Ishikawa (cell line): Measurements from ENCODE around the gene BUD23.

Experiments
- CEBPB ChIP-seq: IDR thresholded peaks from 2 replicates; pipeline ENCODE4 v1.6.1; 2012
- CREB1 ChIP-seq: IDR thresholded peaks from 2 replicates; pipeline ENCODE4 v1.6.1; 2012; ENCODE audit warnings: low read depth
- EGR1 ChIP-seq: IDR thresholded peaks from 2 replicates; pipeline ENCODE4 v1.6.1; 2012
- EP300 ChIP-seq: IDR thresholded peaks from 2 replicates; pipeline ENCODE4 v1.6.1; 2012; ENCODE audit warnings: borderline replicate concordance
- FOXM1 ChIP-seq: IDR thresholded peaks from 2 replicates; pipeline ENCODE4 v1.6.1; 2012; ENCODE audit warnings: low read depth, borderline replicate concordance
- NFIC ChIP-seq: IDR thresholded peaks from 2 replicates; pipeline ENCODE4 v1.6.1; 2012
- RAD21 ChIP-seq: IDR thresholded peaks from 2 replicates; pipeline ENCODE4 v1.6.1; 2012; ENCODE audit warnings: low read depth
- TAF1 ChIP-seq: IDR thresholded peaks from 2 replicates; pipeline ENCODE4 v1.6.1; 2012; ENCODE audit warnings: low read depth, mild to moderate bottlenecking
- TCF12 ChIP-seq: IDR thresholded peaks from 2 replicates; pipeline ENCODE4 v1.6.1; 2012; ENCODE audit warnings: low read depth
- TEAD4 ChIP-seq: IDR thresholded peaks from 2 replicates; pipeline ENCODE4 v1.6.1; 2012
- YY1 ChIP-seq: IDR thresholded peaks from 2 replicates; pipeline ENCODE4 v1.6.1; 2012; ENCODE audit warnings: low read depth
- ZBTB7A ChIP-seq: IDR thresholded peaks from 2 replicates; pipeline ENCODE4 v1.6.1; 2012; ENCODE audit warnings: low read depth
- TF ChIP-seq, protein P1 (sequence below): IDR thresholded peaks from 2 replicates; pipeline ENCODE4 v1.6.1; 2012
- TF ChIP-seq, protein P2 (sequence below): IDR thresholded peaks from 2 replicates; pipeline ENCODE4 v1.6.1; 2012; ENCODE audit warnings: low read depth, mild to moderate bottlenecking
- TF ChIP-seq, protein P3 (sequence below): IDR thresholded peaks from 2 replicates; pipeline ENCODE4 v1.6.1; 2012

The BUD23 gene

DNA sequence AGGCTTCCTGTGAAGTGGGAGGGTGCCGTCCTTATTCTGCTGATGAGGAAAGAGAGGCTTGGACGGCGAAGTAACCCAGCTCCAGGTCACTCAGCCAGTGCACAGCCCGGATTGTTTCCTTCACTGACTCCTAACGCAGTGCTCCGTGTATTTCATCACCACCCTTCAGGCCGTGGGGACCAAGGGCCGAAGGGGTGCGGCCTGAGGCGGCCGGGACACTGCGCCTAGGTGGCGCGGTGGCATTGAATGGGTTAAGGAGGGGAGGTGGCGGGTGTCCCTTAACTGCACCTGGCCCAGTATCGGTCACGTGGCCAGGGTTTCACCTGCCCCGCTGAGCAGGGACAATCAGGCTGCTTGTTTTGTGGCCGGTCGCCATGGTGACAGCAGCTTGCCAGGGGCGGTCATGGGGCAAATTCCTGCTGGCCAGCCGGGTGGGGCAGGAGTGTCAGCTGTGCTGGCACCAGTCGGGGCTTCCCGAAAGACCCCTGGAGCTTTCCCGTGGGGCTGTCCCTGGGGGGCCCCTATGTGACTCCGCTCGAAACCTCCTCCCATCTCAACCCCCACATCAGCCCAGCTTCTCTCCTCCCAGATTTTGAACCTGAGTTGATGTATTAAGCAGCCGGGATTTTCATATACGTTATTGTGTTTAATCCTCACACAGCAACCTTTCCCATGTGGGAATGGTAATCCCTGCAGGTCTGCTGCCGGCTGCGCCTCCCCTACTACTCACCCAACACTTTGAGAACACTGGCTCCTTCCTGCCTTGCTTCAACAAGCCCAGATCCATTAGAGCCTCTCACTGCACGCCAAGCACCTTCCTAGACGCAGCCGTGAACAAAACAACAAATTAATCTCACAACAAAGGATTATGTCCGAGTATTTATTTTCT lies 59.6 kb downstream of the BUD23 start:
- TF ChIP-seq CEBPB (peak; percentile 75), YY1 (peak; percentile 50; the same call in 1 of the 2 replicates), FOXM1 (peak; percentile 93), RAD21 (peak; percentile 23; the same call in 1 of the 2 replicates), TCF12 (peak; percentile 100), NFIC (peak; percentile 99), ZBTB7A (peak; percentile 94; the same call in 1 of the 2 replicates), CREB1 (no peak), TAF1 (peak; percentile 49; the same call in 1 of the 2 replicates), TEAD4 (peak; percentile 98), EGR1 (no peak; the same call in 1 of the 2 replicates), EP300 (peak; percentile 99)
- TF ChIP-seq, protein P1, sequence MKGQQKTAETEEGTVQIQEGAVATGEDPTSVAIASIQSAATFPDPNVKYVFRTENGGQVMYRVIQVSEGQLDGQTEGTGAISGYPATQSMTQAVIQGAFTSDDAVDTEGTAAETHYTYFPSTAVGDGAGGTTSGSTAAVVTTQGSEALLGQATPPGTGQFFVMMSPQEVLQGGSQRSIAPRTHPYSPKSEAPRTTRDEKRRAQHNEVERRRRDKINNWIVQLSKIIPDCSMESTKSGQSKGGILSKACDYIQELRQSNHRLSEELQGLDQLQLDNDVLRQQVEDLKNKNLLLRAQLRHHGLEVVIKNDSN = peak; percentile 99
- TF ChIP-seq, protein P2, sequence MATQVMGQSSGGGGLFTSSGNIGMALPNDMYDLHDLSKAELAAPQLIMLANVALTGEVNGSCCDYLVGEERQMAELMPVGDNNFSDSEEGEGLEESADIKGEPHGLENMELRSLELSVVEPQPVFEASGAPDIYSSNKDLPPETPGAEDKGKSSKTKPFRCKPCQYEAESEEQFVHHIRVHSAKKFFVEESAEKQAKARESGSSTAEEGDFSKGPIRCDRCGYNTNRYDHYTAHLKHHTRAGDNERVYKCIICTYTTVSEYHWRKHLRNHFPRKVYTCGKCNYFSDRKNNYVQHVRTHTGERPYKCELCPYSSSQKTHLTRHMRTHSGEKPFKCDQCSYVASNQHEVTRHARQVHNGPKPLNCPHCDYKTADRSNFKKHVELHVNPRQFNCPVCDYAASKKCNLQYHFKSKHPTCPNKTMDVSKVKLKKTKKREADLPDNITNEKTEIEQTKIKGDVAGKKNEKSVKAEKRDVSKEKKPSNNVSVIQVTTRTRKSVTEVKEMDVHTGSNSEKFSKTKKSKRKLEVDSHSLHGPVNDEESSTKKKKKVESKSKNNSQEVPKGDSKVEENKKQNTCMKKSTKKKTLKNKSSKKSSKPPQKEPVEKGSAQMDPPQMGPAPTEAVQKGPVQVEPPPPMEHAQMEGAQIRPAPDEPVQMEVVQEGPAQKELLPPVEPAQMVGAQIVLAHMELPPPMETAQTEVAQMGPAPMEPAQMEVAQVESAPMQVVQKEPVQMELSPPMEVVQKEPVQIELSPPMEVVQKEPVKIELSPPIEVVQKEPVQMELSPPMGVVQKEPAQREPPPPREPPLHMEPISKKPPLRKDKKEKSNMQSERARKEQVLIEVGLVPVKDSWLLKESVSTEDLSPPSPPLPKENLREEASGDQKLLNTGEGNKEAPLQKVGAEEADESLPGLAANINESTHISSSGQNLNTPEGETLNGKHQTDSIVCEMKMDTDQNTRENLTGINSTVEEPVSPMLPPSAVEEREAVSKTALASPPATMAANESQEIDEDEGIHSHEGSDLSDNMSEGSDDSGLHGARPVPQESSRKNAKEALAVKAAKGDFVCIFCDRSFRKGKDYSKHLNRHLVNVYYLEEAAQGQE = no peak
- TF ChIP-seq, protein P3, sequence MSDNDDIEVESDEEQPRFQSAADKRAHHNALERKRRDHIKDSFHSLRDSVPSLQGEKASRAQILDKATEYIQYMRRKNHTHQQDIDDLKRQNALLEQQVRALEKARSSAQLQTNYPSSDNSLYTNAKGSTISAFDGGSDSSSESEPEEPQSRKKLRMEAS = peak; percentile 76

DNA sequence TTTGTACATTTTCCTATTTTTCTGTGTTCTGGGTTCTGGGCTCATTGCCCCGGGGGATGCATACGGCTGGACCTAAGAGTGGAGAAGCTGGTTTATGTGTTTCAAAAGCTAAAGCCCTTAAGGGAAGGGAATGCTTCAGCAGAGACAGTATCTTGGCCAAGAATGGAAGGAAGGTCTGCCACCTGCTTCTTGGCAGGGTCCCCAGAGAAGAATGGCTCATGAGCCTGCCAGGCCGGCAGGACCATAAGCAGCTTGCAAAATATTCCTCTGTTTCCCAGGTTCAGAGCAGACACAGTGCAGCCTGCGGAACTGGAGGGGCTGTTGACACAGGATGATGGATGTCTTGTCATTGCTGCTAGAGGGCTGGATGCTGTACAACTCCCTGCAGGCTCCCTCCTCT lies 63.0 kb downstream of the BUD23 start:
- TF ChIP-seq EP300 = peak; percentile 81
- no peak for TF ChIP-seq YY1
- peak; percentile 13; the same call in 1 of the 2 replicates for TF ChIP-seq RAD21
- no peak for TF ChIP-seq ZBTB7A
- TF ChIP-seq NFIC = peak; percentile 86
- TF ChIP-seq, protein P2 = no peak
- peak; percentile 56 for TF ChIP-seq TEAD4
- TF ChIP-seq, protein P1 = no peak; the same call in 1 of the 2 replicates
- peak; percentile 89 for TF ChIP-seq TCF12
- no peak for TF ChIP-seq EGR1
- peak; percentile 66; the same call in 1 of the 2 replicates for TF ChIP-seq FOXM1
- peak; percentile 72 for TF ChIP-seq CEBPB
- TF ChIP-seq CREB1 = no peak
- TF ChIP-seq TAF1 = no peak
- TF ChIP-seq, protein P3 = peak; percentile 16; the same call in 1 of the 2 replicates
